GM19452 (cell line): ENCODE measurements around the gene GYPC.

ENCODE experiments used
- ATAC-seq: cut with Tn5 transposase; IDR thresholded peaks from one replicate; pipeline ENCODE4 v1.9.1; 2021; ENCODE audit not compliant: unreplicated experiment

Gene GYPC

DNA sequence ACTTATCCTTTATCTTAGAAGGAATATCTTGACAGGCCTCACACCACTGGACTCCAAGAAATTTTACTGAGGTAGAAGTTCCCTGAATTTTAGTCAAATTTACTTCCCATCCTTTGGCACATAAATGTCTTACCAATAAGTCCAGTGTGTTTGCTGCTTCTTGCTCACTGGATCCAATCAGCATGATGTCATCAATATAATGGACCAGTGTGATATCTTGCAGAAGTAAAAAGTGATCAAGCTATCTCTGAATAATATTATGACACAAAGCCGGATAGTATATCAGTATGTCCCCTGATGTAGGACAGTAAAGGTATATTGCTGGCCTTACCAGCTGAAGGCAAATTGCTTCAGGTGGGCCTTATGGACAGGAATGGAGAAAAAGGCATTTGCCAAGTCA is 6.9 kb upstream of the GYPC start:
- no peak for ATAC-seq

DNA sequence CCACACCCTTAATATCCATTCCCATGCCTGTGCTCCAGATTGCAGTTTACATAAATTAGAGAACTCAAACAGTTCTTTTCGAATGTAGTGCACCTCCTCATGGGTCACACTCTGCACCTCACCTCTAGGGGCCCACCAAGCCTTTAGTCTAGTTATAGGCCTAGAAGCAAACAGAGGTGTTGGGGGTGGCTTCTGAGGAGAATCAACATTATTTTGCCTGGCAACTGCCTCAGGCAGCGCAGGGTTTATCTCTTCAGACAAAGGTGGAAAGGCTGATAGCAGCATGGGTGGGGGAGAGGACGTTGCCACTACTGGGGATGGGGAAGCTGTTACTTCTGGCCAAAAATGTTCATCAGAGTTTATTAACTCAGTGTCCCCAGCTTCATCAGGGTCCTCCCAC is 5.0 kb upstream of the GYPC start:
- ATAC-seq: no peak

DNA sequence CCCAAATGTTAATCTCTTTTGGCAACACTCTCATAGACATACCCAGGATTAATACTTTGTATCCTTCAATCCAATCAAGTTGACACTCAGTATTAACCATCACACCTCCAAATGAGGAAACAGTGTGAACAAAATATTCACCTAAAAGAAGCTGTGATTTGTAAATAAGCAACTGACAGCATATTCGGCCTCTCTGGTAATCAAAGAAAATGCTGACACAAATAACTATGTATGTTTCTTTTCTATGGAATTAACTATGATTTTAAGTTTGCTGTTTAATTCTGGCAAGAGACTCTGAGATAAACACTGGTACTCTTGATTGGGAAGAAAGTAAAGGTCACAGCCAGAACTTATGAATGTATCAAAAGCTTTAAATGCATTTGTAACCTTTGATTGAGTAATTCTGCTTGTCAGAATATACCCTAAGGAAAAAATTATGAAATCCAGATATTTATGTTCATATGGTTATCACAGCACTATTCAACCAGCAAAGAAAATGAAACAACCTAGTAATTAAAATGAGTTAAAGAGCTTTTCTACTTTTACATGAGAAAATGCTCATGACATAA is 3.6 kb upstream of the GYPC start:
- ATAC-seq: no peak

- ATAC-seq: no peak
Observed at GRCh38 chr2:126653109-126653508, 2.8 kb upstream of the GYPC start.

DNA sequence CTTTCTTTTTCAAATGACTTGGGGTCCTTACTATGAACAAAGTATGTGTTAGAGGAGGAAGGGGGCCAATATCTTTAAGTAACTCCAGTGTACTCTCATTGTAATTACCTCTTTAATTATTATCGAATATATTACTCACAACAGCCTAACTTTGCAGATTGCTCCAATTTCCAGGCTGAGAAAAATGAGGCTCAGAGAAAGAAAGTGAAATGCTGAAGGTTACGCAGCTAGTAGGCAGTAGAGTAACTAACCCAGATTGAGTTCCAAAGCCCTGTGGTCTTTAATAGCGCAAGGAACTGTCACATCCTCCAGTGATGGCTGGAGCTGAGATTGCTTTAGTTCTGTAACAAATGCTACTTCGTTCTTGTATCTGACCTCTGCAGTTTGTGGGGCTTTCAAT is 2.2 kb upstream of the GYPC start:
- ATAC-seq: no peak

DNA sequence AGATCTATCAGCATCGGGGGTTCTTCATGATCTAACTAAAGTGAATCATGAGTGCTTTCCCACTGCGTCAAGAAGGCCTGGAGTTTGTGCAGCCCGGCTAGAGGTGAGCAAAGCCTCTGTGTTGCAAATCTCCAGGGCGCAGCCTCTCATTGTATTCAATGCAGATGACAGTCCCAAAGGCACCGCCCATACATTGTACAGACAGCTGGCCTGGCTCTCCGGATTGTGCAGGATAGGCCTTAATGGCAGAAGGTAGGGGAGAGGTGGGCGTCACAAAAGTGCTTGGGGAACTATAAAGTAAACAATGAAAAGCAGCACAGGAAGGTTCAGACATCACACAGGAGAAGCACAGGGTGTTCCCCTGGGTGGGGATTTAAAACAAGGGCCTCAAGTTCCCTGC is 907 bp upstream of the GYPC start:
- no peak for ATAC-seq

DNA sequence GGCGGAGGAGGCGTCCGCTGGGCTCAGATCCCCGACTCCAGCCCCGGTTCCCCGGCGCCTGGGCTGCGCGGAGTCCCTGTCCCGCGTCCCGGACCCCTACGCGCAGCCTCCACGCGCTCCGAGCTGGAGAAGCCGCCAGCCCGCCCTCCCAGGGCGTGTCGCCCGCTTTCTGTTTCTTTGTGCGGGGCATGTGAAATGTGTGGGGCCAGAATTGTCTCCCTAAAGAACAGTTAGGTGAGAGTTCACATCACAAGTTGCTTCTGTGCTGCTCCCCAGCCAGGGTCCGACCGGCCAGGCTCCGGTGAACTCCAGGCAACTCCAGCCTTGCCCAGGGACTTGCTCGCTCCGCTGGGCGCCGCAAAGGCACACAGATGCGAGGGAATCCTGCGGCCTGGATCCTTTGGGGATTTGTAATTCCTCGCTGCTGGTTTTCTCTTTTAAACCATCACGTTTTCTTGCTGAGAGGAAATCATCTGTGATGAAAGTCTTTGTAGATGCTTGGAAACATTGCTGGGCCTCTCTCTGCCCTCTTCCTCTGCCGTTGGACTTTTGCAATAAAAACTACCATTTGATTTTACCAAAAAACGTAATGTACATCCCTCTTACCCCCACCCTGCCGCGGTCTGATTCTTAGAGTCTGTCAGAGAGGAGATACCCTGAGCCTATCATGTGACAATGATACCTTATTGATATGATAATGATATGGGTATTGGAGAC is 631 bp downstream of the GYPC start:
- peak; percentile 30 for ATAC-seq

DNA sequence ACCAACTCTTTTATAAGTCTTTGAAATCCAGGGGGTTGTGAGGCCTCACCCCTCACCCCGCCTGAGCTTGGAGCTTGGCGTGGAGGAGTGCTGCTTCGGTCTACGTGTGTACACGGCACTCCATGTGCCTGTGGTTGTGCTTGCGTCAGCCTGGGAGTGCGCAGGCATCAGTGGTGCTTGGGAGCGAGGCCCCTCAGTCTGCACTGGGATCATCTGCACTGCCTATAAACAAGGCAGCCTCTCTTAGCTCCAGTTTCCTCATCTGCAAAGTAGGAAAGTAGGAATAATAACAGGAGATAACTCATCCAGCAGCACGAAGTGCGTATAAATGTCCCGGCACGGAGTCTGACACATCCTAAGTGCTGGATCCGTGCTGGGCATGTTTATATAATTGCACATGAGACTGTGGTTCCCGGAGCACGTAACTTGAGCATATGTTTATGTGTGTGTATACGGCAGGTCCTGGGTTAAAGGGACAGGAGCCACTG is 1.2 kb downstream of the GYPC start:
- ATAC-seq: peak; percentile 1

GRCh38 chr2:126657636-126658318 is 1.8 kb downstream of the GYPC start:
- peak; percentile 69 for ATAC-seq

DNA sequence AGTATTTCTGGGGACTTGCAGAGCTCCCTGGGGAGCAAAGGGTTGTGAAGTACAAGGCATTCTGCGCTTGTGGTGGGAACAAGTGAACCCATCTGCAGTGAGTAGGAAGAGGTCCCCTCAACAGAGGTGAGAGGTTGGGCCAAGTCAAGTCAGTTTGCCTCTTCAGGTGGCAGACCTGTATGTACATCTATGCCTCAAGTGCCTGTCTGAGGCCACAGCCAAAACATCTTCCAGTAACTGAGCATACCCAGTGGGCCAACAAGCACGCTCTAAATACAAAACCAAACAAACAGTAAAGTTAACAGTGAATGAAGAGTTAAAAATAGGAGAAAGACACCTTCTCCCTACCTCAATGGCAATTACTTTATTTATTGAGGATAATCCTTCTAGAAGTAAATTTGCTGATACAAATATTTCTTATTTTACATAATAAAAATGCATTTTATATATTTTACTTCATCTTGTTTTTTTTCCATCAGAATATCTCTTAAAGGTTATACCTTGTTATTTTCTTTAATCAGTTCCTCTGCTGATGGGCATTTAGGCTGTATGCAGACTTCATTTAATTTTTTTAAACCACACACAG is 2.5 kb downstream of the GYPC start:
- ATAC-seq: peak; percentile 13

DNA sequence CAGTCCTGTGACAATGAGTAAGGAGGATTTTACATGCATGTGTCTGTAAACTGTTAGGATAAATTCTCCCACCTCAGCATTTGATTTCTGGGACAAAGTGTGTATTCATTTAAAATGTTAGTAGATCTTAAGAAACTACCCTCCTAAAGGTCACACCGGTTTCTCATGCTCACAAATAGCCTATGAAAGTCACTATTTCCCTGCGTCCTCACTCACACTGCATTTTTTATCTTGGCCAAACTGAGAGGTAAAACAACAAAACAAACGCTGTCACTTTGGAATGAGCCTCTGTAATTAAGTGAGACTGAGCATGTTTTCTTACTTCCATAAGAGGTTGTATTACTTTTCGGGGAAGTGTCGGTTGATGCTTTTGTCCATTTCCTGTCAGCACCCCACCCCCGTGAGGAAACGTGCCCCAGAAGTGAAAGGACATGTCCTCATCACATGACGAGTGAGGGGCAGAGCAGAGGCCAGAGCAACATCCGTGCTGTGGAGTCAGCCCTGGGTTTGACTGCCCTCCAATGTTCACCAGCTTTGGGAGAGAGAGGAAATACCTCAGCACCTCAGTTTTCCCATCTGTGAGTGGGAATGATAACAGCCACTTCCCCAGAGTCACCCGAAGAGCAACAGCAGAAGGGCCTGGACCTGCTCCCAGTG is 3.1 kb downstream of the GYPC start:
- ATAC-seq: peak; percentile 46

DNA sequence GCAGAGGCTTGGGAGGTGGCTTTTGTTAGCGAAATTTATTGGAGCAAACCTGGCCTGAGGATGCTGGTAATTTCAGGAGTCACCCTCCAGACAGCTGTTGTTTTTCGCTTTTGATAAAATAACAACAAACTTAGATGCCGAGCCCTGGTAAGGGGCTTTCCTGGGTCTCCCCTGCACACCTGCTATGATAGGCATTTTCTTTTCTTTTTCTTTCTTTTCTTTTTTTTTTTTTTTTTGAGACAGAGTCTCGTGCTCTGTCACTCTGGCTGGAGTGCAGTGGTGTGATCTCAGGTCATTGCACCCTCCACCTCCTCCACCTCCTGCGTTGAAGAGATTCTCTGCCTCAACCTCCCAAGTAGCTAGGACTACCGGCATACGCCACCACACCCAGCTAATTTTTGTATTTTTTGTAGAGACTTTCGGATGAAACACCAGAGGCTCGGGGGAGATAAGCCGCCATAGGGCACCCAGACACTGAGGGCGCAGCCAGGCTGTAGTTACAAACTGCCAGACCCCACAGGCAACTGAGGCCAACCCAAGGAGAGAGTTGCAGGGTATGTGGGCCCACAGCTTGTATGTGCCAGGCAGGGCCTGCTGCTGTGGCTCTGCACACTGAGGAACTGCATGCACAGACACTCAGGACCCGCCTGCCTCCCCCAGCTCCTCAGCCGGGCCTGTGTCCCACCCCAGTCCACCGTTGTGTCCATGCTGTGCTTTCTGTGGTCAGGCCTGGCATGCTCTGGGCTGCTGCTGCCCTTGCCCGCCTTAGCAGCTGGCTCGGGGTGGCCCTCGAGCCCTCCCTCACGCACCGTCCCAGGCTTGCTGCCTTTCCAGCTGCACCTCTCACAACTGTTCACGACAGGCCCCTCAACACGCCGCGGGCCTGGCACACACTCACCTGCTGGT is 3.9 kb downstream of the GYPC start:
- ATAC-seq: no peak

- no peak for ATAC-seq
Observed at GRCh38 chr2:126660971-126661370, 5.0 kb downstream of the GYPC start.

DNA sequence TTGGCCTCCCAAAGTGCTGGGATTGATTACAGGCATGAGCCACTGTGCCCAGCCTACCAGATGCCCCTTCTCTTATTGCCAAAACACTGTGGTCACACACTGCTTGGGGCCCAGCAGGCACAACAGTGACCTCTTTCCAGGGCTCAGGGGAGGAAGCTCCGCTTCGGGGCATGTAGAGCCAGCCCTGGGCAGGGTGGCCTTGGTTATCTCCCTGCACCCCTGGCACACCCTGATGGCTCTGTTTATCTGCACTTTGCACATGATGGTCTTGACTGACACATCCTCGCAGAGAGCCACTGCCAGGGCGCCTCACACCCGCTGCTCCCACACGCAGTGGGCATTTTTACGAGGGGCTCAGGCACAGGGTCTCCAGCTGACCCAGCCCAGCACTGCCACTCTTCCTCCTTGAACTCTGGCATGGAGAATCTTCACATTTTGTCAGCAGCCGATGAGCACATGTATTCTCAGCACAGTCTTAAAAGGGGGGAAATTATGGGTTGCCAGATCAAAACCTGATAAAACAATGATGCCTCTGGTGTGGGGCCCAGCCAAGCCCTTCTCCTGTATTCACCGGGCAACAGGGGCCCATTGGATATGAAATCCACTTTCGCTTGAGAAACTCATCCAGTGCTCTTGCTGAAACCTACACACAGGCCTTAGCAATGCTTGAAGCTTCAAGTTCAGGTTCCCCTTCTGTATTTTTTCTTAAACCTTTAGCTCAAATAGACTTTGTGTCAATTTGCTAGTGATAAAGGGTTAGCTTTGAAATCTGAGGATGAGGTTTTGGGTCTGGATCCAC is 5.9 kb downstream of the GYPC start:
- ATAC-seq: no peak

- no peak for ATAC-seq
Observed at GRCh38 chr2:126662621-126663020, 6.7 kb downstream of the GYPC start.

GRCh38 chr2:126663184-126663963 is 7.4 kb downstream of the GYPC start:
- no peak for ATAC-seq

DNA sequence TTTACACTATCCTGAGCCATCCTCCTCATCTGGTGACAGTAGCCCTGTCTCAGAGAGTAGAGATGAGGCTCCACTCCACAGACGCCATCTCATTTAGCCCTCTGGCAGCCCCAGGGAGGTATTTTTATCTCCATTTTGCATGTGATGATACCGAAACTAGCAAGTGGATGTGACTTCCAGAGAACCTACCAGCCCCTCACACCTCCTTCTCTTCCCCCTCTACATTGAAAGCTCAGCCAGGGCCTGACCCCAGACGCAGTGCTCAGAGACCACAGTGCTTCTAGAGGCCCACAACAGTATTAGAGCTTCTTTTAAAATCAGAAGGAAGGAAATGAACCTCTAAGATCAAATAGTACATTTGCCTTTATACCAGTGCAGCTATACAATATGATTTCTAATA is 8.3 kb downstream of the GYPC start:
- peak; percentile 82 for ATAC-seq

- ATAC-seq: peak; percentile 28
Observed at GRCh38 chr2:126664639-126665038, 8.7 kb downstream of the GYPC start.

DNA sequence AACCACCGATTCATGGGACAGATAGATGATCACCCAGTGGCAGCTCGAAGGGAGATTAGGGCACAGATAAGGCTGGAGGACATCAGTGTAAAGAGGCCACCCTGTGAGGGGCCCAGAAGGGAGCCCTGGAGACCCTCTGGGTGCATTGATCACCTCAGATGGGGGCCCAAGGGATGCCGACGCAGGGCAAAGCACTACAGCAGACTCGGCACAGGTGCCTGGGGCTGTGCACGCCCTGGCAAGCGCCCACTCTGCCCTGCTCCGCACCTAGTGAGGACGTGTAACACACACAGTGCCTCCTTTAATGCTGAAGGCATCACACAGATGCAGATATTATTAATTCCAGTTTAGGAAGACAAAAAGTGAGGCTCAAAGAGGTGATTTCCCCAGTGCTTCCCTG is 9.5 kb downstream of the GYPC start:
- ATAC-seq: no peak
